ENCODE results near the gene GJA4.

GJA4 gene

GRCh38 chr1:34792868-34793727, at the start of gene GJA4:
TSS of gene GJA4 (plus strand) at chr1:34792999. CDS start at chr1:34794214, 1,215 bp downstream.
- no peak for DNase-seq (ENCODE audit: low spot score)

- DNase-seq (ENCODE audit: low spot score): no peak
These were observed 49.0 kb upstream of the GJA4 start for GRCh38 chr1:34743775-34744174.

- DNase-seq (ENCODE audit: low spot score): no peak
These were observed 47.9 kb upstream of the GJA4 start for GRCh38 chr1:34744851-34745250.

GRCh38 chr1:34745666-34746065, 47.1 kb upstream of the GJA4 start:
- DNase-seq (ENCODE audit: low spot score): no peak

- no peak for DNase-seq (ENCODE audit: low spot score)
These were observed 46.7 kb upstream of the GJA4 start for GRCh38 chr1:34746101-34746500.

GRCh38 chr1:34746785-34747637, 45.8 kb upstream of the GJA4 start:
- DNase-seq (ENCODE audit: low spot score): no peak

GRCh38 chr1:34747638-34747941, 45.2 kb upstream of the GJA4 start:
- no peak for DNase-seq (ENCODE audit: low spot score)

GRCh38 chr1:34749992-34750391, 42.8 kb upstream of the GJA4 start:
- DNase-seq (ENCODE audit: low spot score): no peak

GRCh38 chr1:34750610-34751009, 42.2 kb upstream of the GJA4 start:
- no peak for DNase-seq (ENCODE audit: low spot score)

GRCh38 chr1:34753163-34753562, 39.6 kb upstream of the GJA4 start:
- no peak for DNase-seq (ENCODE audit: low spot score)

- DNase-seq (ENCODE audit: low spot score): no peak
These were observed 37.7 kb upstream of the GJA4 start, which contains the start of gene GJB5 for GRCh38 chr1:34754964-34755637. TSS of gene GJB5 (plus strand) at chr1:34755047. CDS start at chr1:34757331, 2,284 bp downstream.

GRCh38 chr1:34755961-34756360, 36.8 kb upstream of the GJA4 start:
- no peak for DNase-seq (ENCODE audit: low spot score)

GRCh38 chr1:34757386-34757785, 35.4 kb upstream of the GJA4 start:
- no peak for DNase-seq (ENCODE audit: low spot score)

- DNase-seq (ENCODE audit: low spot score): no peak
These were observed 34.0 kb upstream of the GJA4 start for GRCh38 chr1:34758751-34759150.

GRCh38 chr1:34759503-34760357, 33.1 kb upstream of the GJA4 start, which contains the start of gene GJB4:
TSS of gene GJB4 (plus strand) at chr1:34759740. CDS start at chr1:34761255, 1,515 bp downstream.
- no peak for DNase-seq (ENCODE audit: low spot score)

- DNase-seq (ENCODE audit: low spot score): no peak
These were observed 31.5 kb upstream of the GJA4 start for GRCh38 chr1:34761176-34761761.

GRCh38 chr1:34761776-34762307, 31.0 kb upstream of the GJA4 start:
- no peak for DNase-seq (ENCODE audit: low spot score)

- no peak for DNase-seq (ENCODE audit: low spot score)
These were observed 30.2 kb upstream of the GJA4 start for GRCh38 chr1:34762474-34763141.

GRCh38 chr1:34763142-34763781, 29.5 kb upstream of the GJA4 start:
- peak; percentile 47 for DNase-seq (ENCODE audit: low spot score)

GRCh38 chr1:34768856-34769255, 23.9 kb upstream of the GJA4 start:
- no peak for DNase-seq (ENCODE audit: low spot score)
